ENCODE results near the gene RAB14.
"Not testable (repeated sequence)": the region's sequence is repeated elsewhere in the genome, so short reads cannot be mapped to it uniquely, and the experiment has no call there.

The RAB14 gene

DNA sequence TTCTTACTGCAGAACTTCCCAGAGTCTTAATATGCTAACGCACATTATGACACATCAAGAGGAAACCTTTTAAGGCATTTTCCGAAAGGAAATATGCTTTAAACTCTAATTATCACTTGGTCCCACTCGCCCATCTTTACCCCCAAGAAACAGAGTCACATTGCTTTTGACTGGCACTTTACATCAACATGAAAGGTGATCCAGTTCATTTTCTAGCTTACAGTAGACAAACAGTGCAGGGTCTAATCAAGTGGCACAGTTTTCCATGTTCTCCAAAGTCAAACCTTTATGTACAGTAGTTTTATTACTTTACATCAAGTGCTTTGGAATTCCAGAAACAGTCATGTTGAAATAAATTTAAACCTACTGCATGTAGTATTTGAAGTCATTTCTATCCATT is 12.0 kb downstream of the RAB14 start:
- Mint-ChIP-seq H3K4me1 (ENCODE audit: low read depth) (peaks cover 40% of the 10 kb centered on the region), H3K27ac (no peak overlapping the region), H3K36me3 (ENCODE audit: low read depth) (peaks cover 26% of the 10 kb centered on the region), H3K9me3 (no peaks in the 10 kb centered on the region), H3K27me3 (ENCODE audit: low read depth) (no peaks in the 10 kb centered on the region), H3K4me3 (no peak overlapping the region)

DNA sequence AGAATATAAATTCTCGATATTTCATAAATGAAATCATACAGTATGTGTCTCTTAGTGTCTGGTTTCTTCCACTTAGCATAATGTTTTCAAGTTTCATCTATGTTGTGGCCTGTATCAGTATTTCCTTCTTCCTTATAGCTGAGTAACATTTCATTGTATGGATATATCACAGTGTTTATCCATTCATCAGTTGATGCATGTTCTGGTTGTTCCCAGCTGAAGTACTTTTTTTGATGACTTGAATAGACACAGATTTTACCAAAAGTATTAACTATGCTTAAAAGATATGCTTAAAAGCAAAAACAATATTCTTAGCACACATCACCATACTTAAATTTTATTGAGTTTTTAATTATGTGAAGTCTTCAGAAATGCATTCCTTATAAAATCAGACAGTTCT is 12.7 kb downstream of the RAB14 start:
- Mint-ChIP-seq H3K27ac (no peak overlapping the region), H3K36me3 (ENCODE audit: low read depth) (peaks cover 26% of the 10 kb centered on the region), H3K4me1 (ENCODE audit: low read depth) (peaks cover 37% of the 10 kb centered on the region), H3K4me3 (no peak overlapping the region), H3K9me3 (no peaks in the 10 kb centered on the region), H3K27me3 (ENCODE audit: low read depth) (no peaks in the 10 kb centered on the region)

DNA sequence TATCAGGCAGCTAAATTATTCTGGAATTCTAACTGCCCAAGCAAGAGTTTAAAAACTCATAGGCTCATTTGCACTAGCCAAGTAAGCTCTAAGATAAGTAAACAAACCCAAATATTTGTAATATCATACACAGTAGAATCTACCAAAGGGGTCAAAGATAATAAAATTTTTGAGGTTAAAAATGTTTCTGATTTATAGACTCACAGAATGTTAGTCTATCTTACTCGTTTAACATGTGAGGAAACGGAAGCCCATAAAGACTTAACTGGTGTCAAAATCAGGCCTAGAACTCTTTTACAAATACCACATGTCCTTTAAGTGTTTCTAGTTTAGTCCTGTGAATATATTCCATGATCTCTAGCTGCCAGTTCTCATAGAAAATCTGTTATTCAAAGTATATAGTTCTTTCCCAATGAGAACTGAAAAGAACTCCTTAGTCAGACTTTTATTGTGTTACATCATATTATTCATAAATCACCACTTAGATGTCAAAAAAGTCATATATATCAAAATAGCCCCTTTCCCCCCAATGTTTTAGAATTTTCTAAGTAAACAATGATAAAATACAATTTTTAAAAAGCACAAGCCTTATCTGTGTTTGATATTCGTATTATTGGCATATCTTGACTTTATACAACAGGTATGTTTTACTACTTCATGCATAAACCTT is 13.9 kb downstream of the RAB14 start:
- Mint-ChIP-seq H3K4me1 (ENCODE audit: low read depth) (peaks cover 36% of the 10 kb centered on the region), H3K36me3 (ENCODE audit: low read depth) (peaks cover 31% of the 10 kb centered on the region), H3K9me3 (no peaks in the 10 kb centered on the region), H3K27me3 (ENCODE audit: low read depth) (no peaks in the 10 kb centered on the region), H3K27ac (no peak overlapping the region), H3K4me3 (no peak overlapping the region)

DNA sequence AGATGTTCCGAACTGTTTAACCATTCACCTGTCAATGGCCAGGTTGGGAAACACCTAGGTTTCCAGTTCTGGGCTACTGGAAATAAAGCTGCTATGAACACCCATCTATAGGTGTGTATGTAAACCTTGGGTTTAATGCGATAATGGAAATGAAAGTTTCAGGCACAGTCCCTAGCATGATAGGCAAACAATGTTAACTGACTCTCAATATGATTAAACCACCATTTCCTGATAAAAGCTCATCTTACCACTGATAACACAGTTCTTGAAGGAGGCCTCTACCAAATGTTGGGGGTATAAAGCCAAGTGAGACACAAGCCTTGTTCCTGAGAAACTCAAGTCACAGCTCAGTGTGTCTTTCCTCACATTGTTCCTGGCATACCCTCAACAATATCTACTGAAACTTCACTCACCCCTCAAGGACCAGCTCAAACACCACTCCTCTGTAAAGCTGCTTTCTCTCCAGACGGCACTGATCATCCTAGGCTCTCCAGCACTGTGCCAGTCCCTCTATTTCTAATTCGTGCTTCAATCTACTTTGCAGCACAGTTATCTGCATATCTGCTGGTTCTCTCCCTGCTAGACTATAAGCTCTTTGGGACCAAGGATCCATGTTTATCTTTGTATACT is 15.8 kb downstream of the RAB14 start:
- Mint-ChIP-seq H3K4me3 (no peak overlapping the region), H3K9me3 (no peaks in the 10 kb centered on the region), H3K4me1 (ENCODE audit: low read depth) (peaks cover 34% of the 10 kb centered on the region), H3K27ac (no peak overlapping the region), H3K27me3 (ENCODE audit: low read depth) (no peaks in the 10 kb centered on the region), H3K36me3 (ENCODE audit: low read depth) (peaks cover 39% of the 10 kb centered on the region)

DNA sequence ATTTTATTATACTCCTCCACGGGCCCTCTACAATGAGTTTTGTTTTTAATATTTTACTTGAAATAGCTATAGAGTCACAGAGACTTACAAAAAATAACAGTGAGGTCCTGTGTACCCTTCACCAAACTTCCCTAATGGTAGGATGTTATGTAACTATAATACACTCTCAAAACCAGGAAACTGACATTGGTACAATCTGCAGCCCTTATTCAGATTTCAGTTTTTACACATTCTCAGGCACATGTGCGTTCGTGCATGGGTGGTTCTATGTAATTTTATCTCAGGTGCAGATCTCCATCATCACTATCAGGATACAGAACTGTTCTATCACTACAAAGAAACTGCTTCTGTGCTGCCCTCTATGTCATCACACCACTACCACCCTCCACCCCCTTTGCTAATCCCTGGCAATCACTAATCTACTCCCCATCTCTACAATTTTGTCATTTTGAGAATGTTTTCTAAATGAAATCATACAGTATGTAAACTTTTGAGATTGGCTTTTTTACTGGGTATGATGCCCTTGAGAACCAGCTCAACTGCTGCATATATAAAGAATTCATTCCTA is 16.4 kb downstream of the RAB14 start:
- Mint-ChIP-seq H3K27ac (no peak overlapping the region), H3K27me3 (ENCODE audit: low read depth) (no peaks in the 10 kb centered on the region), H3K9me3 (no peaks in the 10 kb centered on the region), H3K4me3 (no peak overlapping the region), H3K4me1 (ENCODE audit: low read depth) (peaks cover 30% of the 10 kb centered on the region), H3K36me3 (ENCODE audit: low read depth) (peaks cover 40% of the 10 kb centered on the region)

DNA sequence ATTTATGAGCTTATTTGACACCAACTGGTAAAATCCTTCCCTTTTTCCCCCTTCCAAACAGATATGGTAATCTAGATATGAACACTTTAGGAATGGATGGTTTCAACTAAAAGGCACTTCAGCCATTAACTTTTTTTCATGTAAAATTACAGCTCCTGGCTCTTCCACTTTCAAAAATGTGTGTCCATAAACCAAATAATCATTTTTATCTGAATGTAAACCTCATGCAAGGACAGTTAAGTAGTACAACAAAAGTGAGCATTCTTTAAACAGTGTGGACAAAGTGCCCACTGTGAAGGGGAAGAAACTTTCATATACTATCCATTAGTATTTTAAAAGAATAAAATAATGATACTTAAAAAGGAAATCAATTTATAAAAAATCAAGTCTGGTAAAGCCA is 17.2 kb downstream of the RAB14 start:
- Mint-ChIP-seq H3K4me3 (no peak overlapping the region), H3K27ac (no peak overlapping the region), H3K27me3 (ENCODE audit: low read depth) (no peaks in the 10 kb centered on the region), H3K4me1 (ENCODE audit: low read depth) (peaks cover 27% of the 10 kb centered on the region), H3K9me3 (no peaks in the 10 kb centered on the region), H3K36me3 (ENCODE audit: low read depth) (peaks cover 41% of the 10 kb centered on the region)

DNA sequence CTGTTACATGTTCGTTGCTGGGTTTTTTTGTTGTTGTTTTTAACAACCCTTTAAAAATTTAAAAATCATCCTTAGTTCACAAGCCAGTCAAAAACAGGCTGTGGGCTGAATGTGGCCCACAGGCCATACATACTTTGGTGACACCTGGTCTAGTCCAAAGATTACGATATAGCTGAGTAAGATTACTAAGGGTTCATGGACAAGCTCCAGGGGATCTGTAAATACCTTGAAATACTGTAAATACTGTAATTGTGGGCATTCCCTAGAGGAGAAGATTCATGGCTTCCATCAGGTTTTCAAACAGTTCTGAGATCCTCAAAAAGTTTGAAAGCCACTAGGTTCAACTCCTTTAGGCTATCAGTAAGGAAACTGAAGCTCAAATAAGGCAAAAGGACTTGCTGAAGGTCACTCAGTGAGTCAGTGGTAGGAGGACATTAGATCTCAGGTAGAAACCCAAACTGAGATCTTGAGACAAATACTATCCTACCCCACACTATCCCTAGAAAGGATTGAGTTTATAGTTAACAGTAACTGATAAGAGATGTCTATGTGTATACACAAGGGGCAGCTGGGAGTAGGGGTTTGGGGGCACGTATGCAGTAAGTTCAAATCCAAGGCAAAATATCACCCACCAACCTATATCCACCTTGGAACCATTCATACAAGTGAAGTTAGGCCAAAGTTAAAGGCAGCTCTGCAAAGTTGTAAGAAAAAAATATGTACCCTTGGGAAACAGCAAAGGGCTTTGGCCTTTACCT is 17.8 kb downstream of the RAB14 start:
- H3K4me3 Mint-ChIP-seq = no peak overlapping the region
- peaks cover 25% of the 10 kb centered on the region for H3K4me1 Mint-ChIP-seq (ENCODE audit: low read depth)
- H3K9me3 Mint-ChIP-seq = no peaks in the 10 kb centered on the region
- H3K36me3 Mint-ChIP-seq (ENCODE audit: low read depth) = peaks cover 41% of the 10 kb centered on the region
- no peaks in the 10 kb centered on the region for H3K27me3 Mint-ChIP-seq (ENCODE audit: low read depth)
- H3K27ac Mint-ChIP-seq = no peak overlapping the region

DNA sequence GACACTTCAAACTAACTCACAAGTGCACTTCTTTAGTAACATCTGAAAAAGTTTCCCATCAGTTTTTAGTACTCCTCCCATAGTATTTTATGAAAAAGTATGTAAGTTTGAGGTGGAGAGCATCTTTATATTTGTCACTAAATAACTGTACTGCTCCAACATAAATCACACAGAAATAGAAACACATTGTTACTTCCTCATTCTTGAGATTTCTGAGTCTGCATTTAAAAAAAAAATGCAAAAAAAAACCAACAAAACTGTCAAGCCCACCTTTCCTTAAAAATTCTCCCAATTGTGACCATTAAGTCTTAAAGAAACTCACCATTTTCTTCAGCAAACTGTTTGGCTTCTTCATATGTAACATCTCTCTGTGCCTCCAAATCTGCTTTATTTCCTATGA is 18.7 kb downstream of the RAB14 start:
- H3K36me3 Mint-ChIP-seq (ENCODE audit: low read depth) = peaks cover 44% of the 10 kb centered on the region
- no peaks in the 10 kb centered on the region for H3K27me3 Mint-ChIP-seq (ENCODE audit: low read depth)
- H3K4me3 Mint-ChIP-seq = no peak overlapping the region
- H3K4me1 Mint-ChIP-seq (ENCODE audit: low read depth) = peaks cover 23% of the 10 kb centered on the region
- no peak overlapping the region for H3K27ac Mint-ChIP-seq
- no peaks in the 10 kb centered on the region for H3K9me3 Mint-ChIP-seq

DNA sequence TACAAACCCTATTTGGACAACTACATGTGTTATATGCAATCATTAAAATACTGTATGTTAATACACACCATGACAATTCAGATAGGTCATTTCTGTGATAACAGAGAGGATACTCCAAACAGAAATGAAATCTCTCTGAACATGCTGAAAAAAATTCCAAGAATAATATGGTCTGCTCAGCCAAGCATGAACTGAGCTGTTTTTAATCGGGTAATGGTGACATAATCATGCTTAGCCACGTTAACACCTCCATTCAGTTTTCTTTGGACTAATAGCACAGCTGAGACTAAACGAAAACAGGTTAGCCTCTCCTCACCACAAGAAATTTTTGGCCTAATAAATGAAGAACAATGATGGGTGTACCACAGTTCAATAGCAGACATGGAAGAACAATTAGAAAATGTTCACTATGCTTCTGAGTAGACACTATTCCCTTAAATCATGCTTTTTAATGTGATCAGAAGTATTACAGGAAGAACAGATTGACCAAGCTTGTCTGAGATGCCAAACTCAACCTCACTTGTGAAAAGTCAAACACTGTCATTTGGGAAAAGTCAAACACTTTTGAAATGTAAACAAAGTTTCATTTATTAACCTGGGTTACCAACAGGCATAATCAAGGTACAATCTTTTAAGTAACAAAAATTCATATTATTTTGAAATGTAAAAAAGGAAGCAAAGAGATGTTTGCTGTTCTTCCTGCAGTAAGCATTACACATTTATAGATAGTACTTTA is 19.4 kb downstream of the RAB14 start:
- H3K27ac Mint-ChIP-seq = no peak overlapping the region
- no peak overlapping the region for H3K4me3 Mint-ChIP-seq
- peaks cover 43% of the 10 kb centered on the region for H3K36me3 Mint-ChIP-seq (ENCODE audit: low read depth)
- peaks cover 21% of the 10 kb centered on the region for H3K4me1 Mint-ChIP-seq (ENCODE audit: low read depth)
- H3K9me3 Mint-ChIP-seq = no peaks in the 10 kb centered on the region
- no peaks in the 10 kb centered on the region for H3K27me3 Mint-ChIP-seq (ENCODE audit: low read depth)

DNA sequence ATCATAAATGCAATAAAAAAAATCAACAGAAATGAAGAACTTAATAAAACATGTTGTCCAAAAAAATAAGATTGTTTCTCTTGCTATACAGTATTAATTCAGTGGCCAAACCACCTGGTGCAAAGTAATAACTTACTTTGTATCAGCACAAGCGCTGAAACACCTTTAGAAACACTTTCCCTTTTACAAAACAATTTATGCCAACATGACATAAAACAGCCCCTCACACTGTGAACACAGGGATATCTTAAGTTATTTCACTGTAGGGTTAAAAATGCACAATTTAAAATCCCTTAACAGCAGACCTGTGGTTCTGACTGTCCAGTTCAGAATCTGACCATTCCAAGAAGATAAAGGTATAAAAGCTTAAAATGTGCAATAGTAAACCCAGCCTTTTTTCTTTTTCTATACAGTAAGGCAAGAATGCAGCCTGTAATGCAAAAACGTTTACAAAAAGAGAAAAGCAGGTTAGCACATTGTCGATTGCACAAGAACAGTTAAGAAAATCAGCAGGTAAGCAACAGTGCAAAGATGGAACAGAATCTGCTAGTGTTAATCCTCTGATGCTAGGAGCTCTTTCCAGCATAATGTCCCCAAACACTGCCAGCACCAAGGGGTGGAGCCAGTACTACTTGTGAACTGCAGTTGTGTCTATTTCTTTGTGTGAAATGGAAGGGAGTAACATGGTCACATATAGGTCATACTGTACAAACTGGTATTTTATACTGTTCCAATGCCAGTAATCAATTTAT is 21.6 kb downstream of the RAB14 start:
- peaks cover 42% of the 10 kb centered on the region for H3K36me3 Mint-ChIP-seq (ENCODE audit: low read depth)
- no peak overlapping the region for H3K27ac Mint-ChIP-seq

DNA sequence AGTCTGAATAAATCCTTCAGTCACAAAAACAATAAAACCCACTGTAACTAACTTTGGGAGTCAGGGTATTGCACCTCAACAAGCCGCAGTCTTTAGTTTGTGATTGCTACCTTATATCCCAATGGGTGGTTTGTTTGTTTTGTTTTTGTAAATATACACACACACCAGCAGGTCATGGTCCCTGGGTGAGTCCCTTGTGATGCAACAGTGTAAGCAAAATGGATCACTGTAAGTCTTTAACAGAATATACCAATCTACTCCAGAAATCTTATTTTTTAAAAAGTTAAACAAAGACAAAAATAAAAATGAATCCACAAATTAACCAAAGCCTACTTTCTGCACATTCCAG is 22.3 kb downstream of the RAB14 start:
- peaks cover 46% of the 10 kb centered on the region for H3K36me3 Mint-ChIP-seq (ENCODE audit: low read depth)
- H3K4me3 Mint-ChIP-seq; H3K9me3 Mint-ChIP-seq; H3K4me1 Mint-ChIP-seq (ENCODE audit: low read depth); H3K27me3 Mint-ChIP-seq (ENCODE audit: low read depth); H3K27ac Mint-ChIP-seq: not testable (repeated sequence)

More for the DNA sequence above, 21.6 kb downstream of the RAB14 start:
- Mint-ChIP-seq H3K4me1 (ENCODE audit: low read depth) (peaks cover 6% of the 10 kb centered on the region), H3K4me3 (no peak overlapping the region), H3K9me3 (no peaks in the 10 kb centered on the region), H3K27me3 (ENCODE audit: low read depth) (no peaks in the 10 kb centered on the region)

DNA sequence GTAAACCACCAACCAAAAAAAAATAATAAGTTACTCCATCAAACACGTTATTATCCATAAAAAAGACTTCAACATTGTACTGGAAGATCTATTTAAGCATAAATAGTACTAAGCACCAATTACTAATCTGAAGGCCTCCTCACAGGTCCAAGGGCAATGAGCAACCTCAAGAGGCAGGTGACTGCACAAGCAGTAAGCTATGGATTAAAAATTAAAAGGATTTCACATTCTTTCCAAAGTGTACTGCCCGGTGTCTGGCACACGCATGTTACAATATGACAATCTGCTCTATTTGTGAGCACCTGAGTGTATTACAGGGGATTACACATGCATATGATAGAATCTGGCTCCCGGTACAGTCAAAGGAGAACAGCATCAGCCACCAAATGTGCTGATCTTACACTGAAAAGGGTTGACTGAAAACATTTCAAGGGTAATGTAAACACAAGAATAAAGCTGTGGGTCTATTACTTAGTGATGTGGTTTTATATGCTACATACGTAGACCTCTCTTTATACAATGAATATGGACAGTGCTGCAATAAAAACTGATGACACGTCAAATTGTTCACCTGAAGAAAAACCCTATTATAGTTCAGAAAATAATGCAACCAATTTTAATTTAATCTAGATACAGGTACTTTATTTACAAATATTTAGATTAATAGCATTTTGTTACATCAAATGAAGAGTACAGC is 22.8 kb downstream of the RAB14 start:
- H3K4me1 Mint-ChIP-seq (ENCODE audit: low read depth) = peaks cover 2% of the 10 kb centered on the region
- no peaks in the 10 kb centered on the region for H3K27me3 Mint-ChIP-seq (ENCODE audit: low read depth)
- H3K4me3 Mint-ChIP-seq = no peak overlapping the region
- H3K27ac Mint-ChIP-seq = peak overlapping the region; percentile 7
- H3K9me3 Mint-ChIP-seq = no peaks in the 10 kb centered on the region
- H3K36me3 Mint-ChIP-seq (ENCODE audit: low read depth) = peaks cover 49% of the 10 kb centered on the region

DNA sequence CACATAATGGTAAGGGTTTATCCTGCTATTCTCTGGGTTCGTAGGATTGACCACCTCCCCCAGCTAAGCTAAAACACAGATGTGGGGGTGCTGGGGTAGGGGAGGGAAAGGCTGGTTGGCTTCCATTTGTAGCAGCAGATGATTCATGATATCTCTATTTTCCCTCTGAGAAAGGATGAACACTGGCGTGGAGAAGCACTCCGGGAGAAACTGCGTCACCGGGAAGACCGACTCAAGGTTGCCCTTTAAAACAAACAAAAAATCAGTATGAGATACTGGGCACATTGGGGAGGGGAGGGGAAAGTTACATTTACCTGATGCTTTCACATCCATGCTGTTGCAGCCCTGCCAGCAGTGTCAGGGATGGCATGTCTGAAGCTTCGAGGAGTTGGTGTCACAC is 28.2 kb downstream of the RAB14 start:
- peaks cover 58% of the 10 kb centered on the region for H3K36me3 Mint-ChIP-seq (ENCODE audit: low read depth)
- H3K27ac Mint-ChIP-seq = peak overlapping the region; percentile 18
- no peak overlapping the region for H3K4me3 Mint-ChIP-seq
- no peaks in the 10 kb centered on the region for H3K9me3 Mint-ChIP-seq
- H3K27me3 Mint-ChIP-seq (ENCODE audit: low read depth) = no peaks in the 10 kb centered on the region
- peaks cover 5% of the 10 kb centered on the region for H3K4me1 Mint-ChIP-seq (ENCODE audit: low read depth)

Measured in T-helper 1 cell treated with Interleukin-12 subunit alpha and Interleukin-12 subunit beta and Interleukin-4 antibody, amounts not matched to agents 30 μg/mL and 1 μg/mL, for 36 hours (primary cell).